GM18951 (cell line): ENCODE data around the gene PIP4K2C.
"Not testable (repeated sequence)": the region's sequence is repeated elsewhere in the genome, so short reads cannot be mapped to it uniquely, and the experiment has no call there.

ENCODE experiments used
- POLR2A ChIP-seq: IDR thresholded peaks from 4 replicates; pipeline ENCODE4 v1.6.1; 2011; ENCODE audit warnings: mild to moderate bottlenecking; ENCODE audit not compliant: insufficient read length, insufficient read depth; ENCODE audit errors: extremely low read depth
- in situ Hi-C: fragments of 300-500 bp; cut with MboI; formaldehyde crosslinking; loops from one replicate; pipeline ENCODE4 v1.12.0; 2022; ENCODE audit warnings: low sequenced_read_pairs, mixed read lengths, inconsistent platforms; ENCODE audit not compliant: unreplicated experiment

The PIP4K2C gene

GRCh38 chr12:57583008-57583831 lies 7.8 kb upstream of the PIP4K2C start:
- in situ Hi-C loops, result no loop called here
- TF ChIP-seq POLR2A, result no peak

DNA sequence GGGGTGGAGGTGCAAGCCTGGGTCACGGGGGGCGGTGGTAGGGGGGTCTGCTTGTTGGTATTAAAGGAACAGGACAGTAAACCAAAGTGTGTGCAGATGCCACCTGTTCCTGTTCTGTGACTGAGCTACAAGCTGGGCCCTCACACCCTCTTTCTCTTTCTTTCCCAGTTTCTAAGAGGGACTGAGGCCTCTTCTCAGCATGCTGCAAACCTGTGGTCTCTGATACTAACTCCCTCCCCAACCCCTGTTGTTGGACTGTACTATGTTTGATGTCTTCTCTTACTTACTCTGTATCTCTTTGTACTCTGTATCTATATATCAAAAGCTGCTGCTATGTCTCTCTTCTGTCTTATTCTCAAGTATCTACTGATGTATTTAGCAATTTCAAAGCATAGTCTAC lies 6.9 kb upstream of the PIP4K2C start:
- in situ Hi-C loops, result no loop called here
- TF ChIP-seq POLR2A, result no peak

- in situ Hi-C loops, result no loop called here
- no peak for TF ChIP-seq POLR2A
These were observed 6.3 kb upstream of the PIP4K2C start for GRCh38 chr12:57584690-57585089.

DNA sequence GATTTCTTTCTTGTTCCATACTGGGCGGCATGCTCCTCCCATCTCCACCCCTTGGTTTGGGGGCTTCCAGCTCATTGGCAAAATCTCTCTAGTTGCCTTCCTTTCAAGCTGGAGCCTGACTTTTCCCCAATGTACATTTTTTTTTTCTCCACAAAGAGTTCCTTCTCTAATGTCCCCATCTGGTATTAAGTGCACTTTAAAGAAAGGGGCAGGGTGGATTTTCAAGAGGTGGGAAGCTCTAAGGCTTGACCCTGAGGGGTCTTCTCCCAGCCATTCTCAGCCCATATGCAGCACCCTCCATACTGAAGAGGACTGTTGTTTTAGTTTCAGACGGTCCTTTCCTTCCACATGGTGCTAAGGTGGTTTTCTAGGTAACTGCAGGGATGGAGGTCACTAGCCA lies 5.8 kb upstream of the PIP4K2C start:
- in situ Hi-C loops, result no loop called here
- TF ChIP-seq POLR2A, result no peak

GRCh38 chr12:57586128-57586527 lies 4.9 kb upstream of the PIP4K2C start:
- in situ Hi-C loops, result no loop called here
- TF ChIP-seq POLR2A, result no peak

DNA sequence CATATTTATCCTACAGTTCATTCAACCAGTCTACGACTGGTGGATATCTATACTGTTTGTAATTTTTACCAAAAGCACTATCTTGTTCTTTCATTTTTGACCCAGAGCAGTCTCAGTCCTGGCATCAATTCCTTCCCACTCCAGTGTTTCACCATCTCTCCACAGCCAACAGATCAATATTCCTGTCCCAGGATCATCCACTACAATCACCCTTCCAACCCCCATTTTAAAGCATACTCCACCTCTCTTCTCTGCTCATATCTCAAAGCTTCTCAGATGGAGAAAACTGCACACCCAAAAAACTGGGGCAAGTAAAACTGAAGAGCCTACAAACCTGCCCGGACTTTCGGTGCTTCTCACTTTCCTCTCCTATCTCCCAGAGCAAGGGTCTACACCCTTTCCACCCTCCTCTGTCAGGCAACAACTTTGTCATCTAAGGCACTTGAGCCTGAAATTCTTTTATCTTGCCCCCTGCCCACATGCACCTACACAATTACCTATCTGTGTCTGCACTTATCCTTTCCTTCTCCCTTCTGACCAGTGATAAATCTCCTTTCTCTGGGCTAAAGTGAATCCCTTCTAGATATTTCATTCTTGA lies 4.1 kb upstream of the PIP4K2C start:
- no peak for TF ChIP-seq POLR2A
- in situ Hi-C loops, result no loop called here

DNA sequence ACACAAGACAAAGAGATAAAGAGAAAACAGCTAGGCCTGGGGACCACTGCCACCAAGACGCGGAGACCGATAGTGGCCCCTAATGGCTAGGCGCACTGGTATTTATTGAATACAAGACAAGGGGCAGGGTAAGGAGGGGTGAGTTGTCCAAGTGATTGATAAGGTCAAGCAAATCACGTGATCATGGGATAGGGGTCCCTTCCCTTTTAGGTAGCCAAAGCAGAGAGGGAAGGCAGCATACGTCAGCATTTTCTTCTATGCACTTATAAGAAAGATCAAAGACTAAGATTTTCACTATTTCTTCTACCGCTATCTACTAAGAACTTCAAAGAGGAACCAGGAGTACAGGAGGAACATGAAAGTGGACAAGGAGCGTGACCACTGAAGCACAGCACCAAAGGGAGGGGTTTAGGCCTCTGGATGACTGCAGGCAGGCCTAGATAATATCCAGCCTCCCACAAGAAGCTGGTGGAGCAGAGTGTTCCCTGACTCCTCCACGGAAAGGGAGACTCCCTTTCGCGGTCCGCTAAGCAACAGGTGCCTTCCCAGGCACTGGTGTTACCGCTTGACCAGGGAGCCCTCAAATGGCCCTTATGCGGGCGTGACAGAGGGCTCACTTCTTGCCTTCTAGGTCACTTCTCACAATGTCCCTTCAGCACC lies 1.9 kb upstream of the PIP4K2C start:
- in situ Hi-C loops, result not testable (repeated sequence)

DNA sequence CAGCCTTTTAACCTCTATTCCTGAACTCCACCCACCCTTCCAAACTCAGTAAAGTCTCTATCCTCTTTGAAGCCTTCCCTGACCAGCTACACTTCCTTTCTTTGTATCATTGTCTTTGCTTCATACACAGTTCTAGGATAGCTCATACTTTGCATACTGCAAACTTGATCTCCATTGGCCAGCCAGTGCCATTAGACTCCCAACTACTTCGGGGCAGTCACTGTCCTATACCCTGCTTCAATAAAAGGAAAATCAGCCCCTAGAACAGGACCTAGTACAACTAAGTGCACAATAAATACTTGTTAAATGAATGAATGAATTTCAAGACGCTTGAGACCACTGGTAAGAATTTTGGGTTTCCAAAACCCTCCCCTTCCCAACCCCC lies 521 bp upstream of the PIP4K2C start:
- in situ Hi-C loops, result no loop called here
- TF ChIP-seq POLR2A, result no peak

DNA sequence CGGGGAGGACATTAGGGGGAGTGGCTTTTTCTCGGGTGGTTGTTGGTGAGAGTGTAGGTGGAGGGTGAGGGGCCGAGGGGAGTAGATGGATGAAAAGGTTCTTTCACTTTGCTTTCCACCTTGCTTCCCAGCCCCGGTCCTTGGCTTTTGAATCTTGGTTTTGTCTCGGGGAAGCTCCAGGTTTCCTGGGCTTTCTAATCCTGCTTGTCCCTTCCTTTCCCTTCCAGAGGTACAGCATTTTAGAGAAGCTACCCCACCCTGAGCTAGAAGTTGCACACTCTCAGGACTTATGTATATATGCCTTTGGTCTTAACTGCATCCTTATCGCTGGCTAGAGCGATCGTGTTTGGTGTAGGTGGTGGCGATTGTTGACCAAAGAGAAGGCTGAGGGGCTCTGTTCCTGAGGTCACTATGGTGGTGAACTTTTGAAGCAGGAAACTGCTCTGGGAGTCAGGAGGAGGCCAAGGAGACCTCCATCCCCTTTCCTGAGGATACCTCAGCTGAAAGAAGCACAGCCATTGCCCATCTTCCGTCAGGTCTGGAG lies 862 bp downstream of the PIP4K2C start:
- in situ Hi-C loops, result no loop called here
- TF ChIP-seq POLR2A, result no peak

GRCh38 chr12:57592551-57593165 lies 1.7 kb downstream of the PIP4K2C start:
- in situ Hi-C loops, result no loop called here
- TF ChIP-seq POLR2A, result no peak

DNA sequence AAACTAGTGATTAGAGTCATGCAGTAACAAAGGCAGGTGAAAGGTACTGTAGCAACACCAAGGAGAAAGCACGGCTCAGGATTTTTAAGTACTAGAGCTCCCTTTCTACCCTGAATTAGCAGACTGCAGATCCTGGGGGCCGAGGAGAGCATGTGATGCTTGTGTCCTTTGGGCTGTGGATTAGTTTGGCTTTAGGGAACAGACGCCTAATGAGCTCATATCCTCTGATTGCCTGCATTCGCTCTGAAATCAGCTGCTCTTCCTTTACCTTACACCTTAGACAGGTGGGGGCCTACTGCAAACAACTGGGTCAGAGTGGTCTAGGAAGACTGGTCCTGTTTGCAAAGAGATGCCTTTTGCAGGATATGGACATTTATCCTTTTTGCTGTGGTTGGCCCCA lies 2.2 kb downstream of the PIP4K2C start:
- in situ Hi-C loops, result no loop called here

GRCh38 chr12:57600395-57600794 lies 9.4 kb downstream of the PIP4K2C start:
- in situ Hi-C loops, result no loop called here
- no peak for TF ChIP-seq POLR2A

More for the DNA sequence above, 2.2 kb downstream of the PIP4K2C start:
- no peak for TF ChIP-seq POLR2A

- no peak for TF ChIP-seq POLR2A
- in situ Hi-C loops, result no loop called here
These were observed 11.6 kb downstream of the PIP4K2C start for GRCh38 chr12:57602544-57602943.
